Measurements from ENCODE around the gene ABTB1. TPM values are rescaled to one million over a fixed set of nuclear protein-coding genes. Genes with fewer than 3 reads are reported as not detected.

ABTB1 gene
- total and polyA plus RNA-seq, 9 donors, result 5.5 to 64.4 (median 26.7) TPM

GRCh38 chr3:127715532-127715931, 42.8 kb downstream of the ABTB1 start:
- DNase-seq, result peak in 1 of 5 donors; percentile 4
- intact Hi-C loops (cut with DNase I), result no loop called here
- Histone ChIP-seq H3K27ac (no peak overlapping the region), H3K36me3 (no peaks in the 10 kb centered on the region), H3K27me3 (no peaks in the 10 kb centered on the region), H3K4me1 (ENCODE audit: insufficient read depth) (no peaks in the 10 kb centered on the region), H3K4me3 (no peak overlapping the region), H3K9me3 (no peaks in the 10 kb centered on the region)
- TF ChIP-seq POLR2A (IDR thresholded peaks at IDR 0.05), result no peak
- TF ChIP-seq CTCF (IDR thresholded peaks at IDR 0.05), result no peak
- no peak for TF ChIP-seq EP300 (IDR thresholded peaks at IDR 0.05)
- 66 to 80% (median 72%) methylated on average over 8 of the region's 8 CpGs for WGBS, 3 donors

- intact Hi-C loops (cut with DNase I), result no loop called here
- no peak overlapping the region for H3K27ac ChIP-seq
- H3K36me3 ChIP-seq, result no peaks in the 10 kb centered on the region
- no peaks in the 10 kb centered on the region for H3K9me3 ChIP-seq
- 94 to 99% (median 99%) methylated on average over 6 of the region's 6 CpGs for WGBS, 3 donors
- no peaks in the 10 kb centered on the region for H3K4me1 ChIP-seq (ENCODE audit: insufficient read depth)
- no peaks in the 10 kb centered on the region for H3K27me3 ChIP-seq
- TF ChIP-seq CTCF (IDR thresholded peaks at IDR 0.05) (no peak), POLR2A (IDR thresholded peaks at IDR 0.05) (no peak), EP300 (IDR thresholded peaks at IDR 0.05) (no peak)
- no peak overlapping the region for H3K4me3 ChIP-seq
- peak in 1 of 5 donors; percentile 1 for DNase-seq
These were observed 43.6 kb downstream of the ABTB1 start for GRCh38 chr3:127716384-127716783.

GRCh38 chr3:127717357-127718244, 44.8 kb downstream of the ABTB1 start:
- Histone ChIP-seq H3K9me3 (no peaks in the 10 kb centered on the region), H3K4me1 (ENCODE audit: insufficient read depth) (no peaks in the 10 kb centered on the region), H3K36me3 (no peaks in the 10 kb centered on the region), H3K27me3 (no peaks in the 10 kb centered on the region), H3K4me3 (no peak overlapping the region), H3K27ac (no peak overlapping the region)
- intact Hi-C loops (cut with DNase I), result no loop called here
- peak in 1 of 5 donors; percentile 3 for DNase-seq
- WGBS, 3 donors, result 77 to 78% (median 77%) methylated on average over 14 of the region's 14 CpGs
- no peak for TF ChIP-seq CTCF (IDR thresholded peaks at IDR 0.05)
- TF ChIP-seq POLR2A (IDR thresholded peaks at IDR 0.05), result no peak
- TF ChIP-seq EP300 (IDR thresholded peaks at IDR 0.05), result no peak

GRCh38 chr3:127718245-127718915, 45.6 kb downstream of the ABTB1 start:
- Histone ChIP-seq H3K4me3 (no peak overlapping the region), H3K9me3 (no peaks in the 10 kb centered on the region), H3K27ac (no peak overlapping the region), H3K36me3 (no peaks in the 10 kb centered on the region), H3K4me1 (ENCODE audit: insufficient read depth) (no peaks in the 10 kb centered on the region), H3K27me3 (no peaks in the 10 kb centered on the region)
- intact Hi-C loops (cut with DNase I), result no loop called here
- DNase-seq, result peak in 1 of 5 donors; percentile 0
- WGBS, 3 donors, result 90% methylated on average over 7 of the region's 7 CpGs
- no peak for TF ChIP-seq POLR2A (IDR thresholded peaks at IDR 0.05)
- TF ChIP-seq EP300 (IDR thresholded peaks at IDR 0.05), result no peak
- no peak for TF ChIP-seq CTCF (IDR thresholded peaks at IDR 0.05)

Measured in ovary (tissue), 9 donors.